HL-60 (cell line): ENCODE measurements around the gene IGFLR1.

Source experiments
- DNase-seq, 2 experiments: peaks; one replicate each; pipeline ENCODE4 v3.0.0-alpha.2; 2010 to 2020; ENCODE audit warnings: low read depth in 1 of 2, low spot score in 1 of 2
- H3K27ac ChIP-seq: fragments of 250-450 bp; sonication (Bioruptor Pico); replicated peaks from 2 replicates; pipeline ENCODE4 v1.5.1; 2020; ENCODE audit warnings: mild to moderate bottlenecking, moderate library complexity
- H3K27me3 ChIP-seq: fragments of 250-450 bp; sonication (Bioruptor Pico); 2 replicates; pipeline ENCODE4 v1.5.1; 2021; ENCODE audit warnings: mild to moderate bottlenecking, moderate library complexity; ENCODE audit not compliant: insufficient read depth, poor library complexity, severe bottlenecking
- H3K4me3 ChIP-seq: replicated peaks from 2 replicates; pipeline ENCODE4 v1.5.1; 2011; ENCODE audit warnings: mild to moderate bottlenecking, control low read depth, low read length; ENCODE audit not compliant: insufficient read depth
- GABPA ChIP-seq: IDR thresholded peaks from 2 replicates; pipeline ENCODE4 v1.6.1; 2012; ENCODE audit warnings: low read depth
- POLR2AphosphoS5 ChIP-seq: IDR thresholded peaks from 2 replicates; pipeline ENCODE4 v1.6.1; 2012; ENCODE audit warnings: low read depth
- SPI1 ChIP-seq: IDR thresholded peaks from 2 replicates; pipeline ENCODE4 v1.6.1; 2012; ENCODE audit warnings: low read depth, mild to moderate bottlenecking, borderline replicate concordance
- TF ChIP-seq, protein P1 (sequence below): IDR thresholded peaks from 2 replicates; pipeline ENCODE4 v1.6.1; 2012; ENCODE audit warnings: low read depth; ENCODE audit not compliant: insufficient replicate concordance
- TF ChIP-seq, protein P2 (sequence below): IDR thresholded peaks from one replicate; pipeline ENCODE4 v1.5.1; 2011; ENCODE audit warnings: low read length, control low read depth, inconsistent platforms; ENCODE audit not compliant: insufficient read depth

IGFLR1 gene

DNA sequence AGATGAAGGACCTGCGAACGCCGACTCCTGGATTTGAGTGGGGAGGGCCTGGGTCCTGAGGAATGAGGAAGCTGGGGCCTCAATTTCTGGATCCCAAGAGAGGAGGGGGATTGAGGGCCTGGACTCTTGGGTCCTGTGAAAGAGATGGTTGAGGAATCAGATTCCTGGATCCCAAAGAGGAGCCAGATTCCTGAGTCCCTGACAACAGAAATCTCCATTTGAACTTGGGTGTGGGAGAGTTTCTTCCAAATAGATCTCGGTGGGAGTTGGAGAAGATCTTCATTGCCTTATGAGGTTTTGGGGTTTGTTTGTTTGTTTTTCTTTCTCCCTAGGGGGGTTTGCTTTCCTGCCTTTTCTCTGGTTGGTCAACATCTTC is 3.8 kb upstream of the IGFLR1 start:
- TF ChIP-seq, protein P1, sequence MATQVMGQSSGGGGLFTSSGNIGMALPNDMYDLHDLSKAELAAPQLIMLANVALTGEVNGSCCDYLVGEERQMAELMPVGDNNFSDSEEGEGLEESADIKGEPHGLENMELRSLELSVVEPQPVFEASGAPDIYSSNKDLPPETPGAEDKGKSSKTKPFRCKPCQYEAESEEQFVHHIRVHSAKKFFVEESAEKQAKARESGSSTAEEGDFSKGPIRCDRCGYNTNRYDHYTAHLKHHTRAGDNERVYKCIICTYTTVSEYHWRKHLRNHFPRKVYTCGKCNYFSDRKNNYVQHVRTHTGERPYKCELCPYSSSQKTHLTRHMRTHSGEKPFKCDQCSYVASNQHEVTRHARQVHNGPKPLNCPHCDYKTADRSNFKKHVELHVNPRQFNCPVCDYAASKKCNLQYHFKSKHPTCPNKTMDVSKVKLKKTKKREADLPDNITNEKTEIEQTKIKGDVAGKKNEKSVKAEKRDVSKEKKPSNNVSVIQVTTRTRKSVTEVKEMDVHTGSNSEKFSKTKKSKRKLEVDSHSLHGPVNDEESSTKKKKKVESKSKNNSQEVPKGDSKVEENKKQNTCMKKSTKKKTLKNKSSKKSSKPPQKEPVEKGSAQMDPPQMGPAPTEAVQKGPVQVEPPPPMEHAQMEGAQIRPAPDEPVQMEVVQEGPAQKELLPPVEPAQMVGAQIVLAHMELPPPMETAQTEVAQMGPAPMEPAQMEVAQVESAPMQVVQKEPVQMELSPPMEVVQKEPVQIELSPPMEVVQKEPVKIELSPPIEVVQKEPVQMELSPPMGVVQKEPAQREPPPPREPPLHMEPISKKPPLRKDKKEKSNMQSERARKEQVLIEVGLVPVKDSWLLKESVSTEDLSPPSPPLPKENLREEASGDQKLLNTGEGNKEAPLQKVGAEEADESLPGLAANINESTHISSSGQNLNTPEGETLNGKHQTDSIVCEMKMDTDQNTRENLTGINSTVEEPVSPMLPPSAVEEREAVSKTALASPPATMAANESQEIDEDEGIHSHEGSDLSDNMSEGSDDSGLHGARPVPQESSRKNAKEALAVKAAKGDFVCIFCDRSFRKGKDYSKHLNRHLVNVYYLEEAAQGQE, result no peak
- TF ChIP-seq POLR2AphosphoS5 (no peak), GABPA (no peak), SPI1 (no peak)
- TF ChIP-seq, protein P2, sequence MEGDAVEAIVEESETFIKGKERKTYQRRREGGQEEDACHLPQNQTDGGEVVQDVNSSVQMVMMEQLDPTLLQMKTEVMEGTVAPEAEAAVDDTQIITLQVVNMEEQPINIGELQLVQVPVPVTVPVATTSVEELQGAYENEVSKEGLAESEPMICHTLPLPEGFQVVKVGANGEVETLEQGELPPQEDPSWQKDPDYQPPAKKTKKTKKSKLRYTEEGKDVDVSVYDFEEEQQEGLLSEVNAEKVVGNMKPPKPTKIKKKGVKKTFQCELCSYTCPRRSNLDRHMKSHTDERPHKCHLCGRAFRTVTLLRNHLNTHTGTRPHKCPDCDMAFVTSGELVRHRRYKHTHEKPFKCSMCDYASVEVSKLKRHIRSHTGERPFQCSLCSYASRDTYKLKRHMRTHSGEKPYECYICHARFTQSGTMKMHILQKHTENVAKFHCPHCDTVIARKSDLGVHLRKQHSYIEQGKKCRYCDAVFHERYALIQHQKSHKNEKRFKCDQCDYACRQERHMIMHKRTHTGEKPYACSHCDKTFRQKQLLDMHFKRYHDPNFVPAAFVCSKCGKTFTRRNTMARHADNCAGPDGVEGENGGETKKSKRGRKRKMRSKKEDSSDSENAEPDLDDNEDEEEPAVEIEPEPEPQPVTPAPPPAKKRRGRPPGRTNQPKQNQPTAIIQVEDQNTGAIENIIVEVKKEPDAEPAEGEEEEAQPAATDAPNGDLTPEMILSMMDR, result no peak
- peak overlapping the region; percentile 98 for H3K27ac ChIP-seq
- no peak for DNase-seq

DNA sequence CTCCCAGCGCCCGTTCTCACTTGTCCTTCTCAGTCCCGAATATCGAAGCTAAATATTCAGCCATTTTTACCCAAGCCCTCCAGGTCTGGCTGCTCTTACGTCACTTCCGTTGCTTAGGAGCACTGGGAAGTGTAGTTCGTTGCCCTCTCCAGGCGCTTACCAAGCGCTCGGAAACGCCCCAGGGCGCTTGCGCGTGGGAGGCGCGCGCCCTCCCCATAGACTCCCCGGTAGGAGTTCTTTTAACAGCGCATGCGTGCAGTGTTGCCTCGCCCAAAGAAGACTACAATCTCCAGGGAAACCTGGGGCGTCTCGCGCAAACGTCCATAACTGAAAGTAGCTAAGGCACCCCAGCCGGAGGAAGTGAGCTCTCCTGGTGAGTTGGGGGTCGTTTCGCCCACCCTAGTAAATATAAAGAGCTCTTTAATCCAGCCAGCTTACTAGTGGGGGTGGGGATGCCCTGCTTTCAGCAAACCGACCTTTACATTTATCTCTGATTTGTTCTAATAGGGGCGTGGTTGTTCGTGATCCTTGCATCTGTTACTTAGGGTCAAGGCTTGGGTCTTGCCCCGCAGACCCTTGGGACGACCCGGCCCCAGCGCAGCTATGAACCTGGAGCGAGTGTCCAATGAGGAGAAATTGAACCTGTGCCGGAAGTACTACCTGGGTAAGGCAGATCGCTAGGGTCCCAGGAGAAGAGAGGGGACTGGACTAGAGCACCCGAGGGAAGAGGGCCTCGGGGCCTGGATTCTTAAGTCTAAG is 3.3 kb upstream of the IGFLR1 start, which contains the start of the genes PSENEN and U2AF1L4:
PSENEN (plus strand) TSS at position 324 of the 759 bp plus-strand sequence; CDS start at position 604, 280 bp downstream.
U2AF1L4 (minus strand) TSS at position 91 of the 759 bp plus-strand sequence; CDS start at position 64, 27 bp downstream.
- peak within 1 kb of the TSS; percentile 98 for H3K27ac ChIP-seq
- DNase-seq, result peak; percentile 98 to 99
- TF ChIP-seq POLR2AphosphoS5, result no peak
- TF ChIP-seq, protein P1, result no peak
- TF ChIP-seq GABPA, result peak; percentile 88
- peak; percentile 36; the same call in 1 of the 2 replicates for TF ChIP-seq SPI1
- TF ChIP-seq, protein P2, result no peak
- H3K4me3 ChIP-seq, result peak within 1 kb of the TSS; percentile 79
- no peaks in the 10 kb centered on the region for H3K27me3 ChIP-seq

More for the DNA sequence above, 3.8 kb upstream of the IGFLR1 start:
- Histone ChIP-seq H3K4me3 (peak overlapping the region; percentile 79), H3K27me3 (no peaks in the 10 kb centered on the region)

DNA sequence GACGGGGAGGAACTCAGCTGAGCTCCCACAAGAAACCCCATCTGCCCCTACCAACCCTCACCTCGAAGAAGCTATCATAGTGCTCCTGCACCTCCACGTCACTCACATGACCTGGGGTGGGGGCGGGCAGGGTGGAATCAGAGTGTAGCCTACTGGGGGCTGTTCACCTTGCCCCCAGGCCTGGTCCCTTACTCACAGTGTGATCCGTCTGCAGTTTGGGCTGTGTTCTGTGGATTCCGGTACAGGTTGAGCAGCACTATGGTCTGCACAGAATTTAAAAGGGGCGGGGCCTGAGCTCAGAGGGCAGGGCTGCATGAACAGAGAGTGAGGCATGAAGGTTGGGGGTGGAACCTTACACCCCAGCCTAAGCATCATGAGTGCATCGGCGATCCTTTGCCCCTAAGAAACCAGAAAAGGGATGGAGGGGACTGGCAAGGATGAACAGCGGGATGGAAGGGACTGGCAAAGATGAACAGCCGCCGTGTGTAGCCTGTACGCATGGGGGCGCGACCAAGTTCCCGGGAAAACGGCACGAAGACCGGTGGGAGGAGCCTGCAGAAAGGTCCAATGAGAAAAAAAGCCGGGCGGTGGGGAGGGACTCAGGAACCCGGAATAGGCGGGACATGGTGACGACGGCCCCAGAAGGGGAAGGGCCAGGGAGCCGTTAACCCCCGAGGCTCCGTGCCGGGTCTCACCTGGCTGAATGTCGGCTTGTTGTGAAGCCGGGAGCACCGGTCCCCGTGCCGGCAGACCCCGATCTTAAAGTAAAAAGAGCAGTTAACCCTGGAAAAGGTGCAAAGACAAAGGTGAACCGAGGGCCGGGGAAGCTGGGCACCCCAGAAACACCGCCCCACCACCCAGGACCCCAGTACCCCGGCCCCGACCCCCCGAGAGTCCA is 2.4 kb upstream of the IGFLR1 start:
- Histone ChIP-seq H3K27me3 (no peaks in the 10 kb centered on the region), H3K4me3 (peak overlapping the region; percentile 55), H3K27ac (peak overlapping the region; percentile 98)
- DNase-seq, result peak; percentile 90 to 98
- TF ChIP-seq, protein P2, result no peak
- TF ChIP-seq SPI1 (peak; percentile 47; the same call in 1 of the 2 replicates), GABPA (no peak), POLR2AphosphoS5 (peak; percentile 53; the same call in 1 of the 2 replicates)
- TF ChIP-seq, protein P1, result peak; percentile 27
